DOHH2 (cell line): ENCODE measurements around the gene FILIP1.

Experiments used
- H3F3A ChIP-seq: fragments of 200-600 bp; sonication (generic), shearing (Covaris generic); 2 replicates; pipeline ENCODE4 v1.6.0; 2016; ENCODE audit warnings: antibody characterized with exemption, mild to moderate bottlenecking; ENCODE audit not compliant: control insufficient read depth, insufficient read depth
- H3K27ac ChIP-seq: fragments of 200-600 bp; sonication (generic); 2 replicates; pipeline ENCODE4 v1.5.1; 2014; ENCODE audit warnings: low read depth, mild to moderate bottlenecking, low read length, moderate library complexity
- H3K27me3 ChIP-seq: fragments of 200-600 bp; sonication (generic); 2 replicates; pipeline ENCODE4 v1.6.1; 2014; ENCODE audit warnings: mild to moderate bottlenecking, low read length, mixed read lengths; ENCODE audit not compliant: control insufficient read depth
- H3K36me3 ChIP-seq: fragments of 200-600 bp; sonication (generic); 2 replicates; pipeline ENCODE4 v1.6.1; 2014; ENCODE audit warnings: mild to moderate bottlenecking, low read length, moderate library complexity, mixed read lengths; ENCODE audit not compliant: control insufficient read depth
- H3K4me1 ChIP-seq: fragments of 200-600 bp; sonication (generic); 2 replicates; pipeline ENCODE4 v1.6.1; 2014; ENCODE audit warnings: mild to moderate bottlenecking, low read length, mixed read lengths; ENCODE audit not compliant: control insufficient read depth
- H3K4me2 ChIP-seq: fragments of 200-600 bp; sonication (generic); 2 replicates; pipeline ENCODE4 v1.6.0; 2014; ENCODE audit warnings: mild to moderate bottlenecking, low read length, moderate library complexity
- H3K4me3 ChIP-seq: fragments of 200-600 bp; sonication (generic); 2 replicates; pipeline ENCODE4 v1.5.1; 2014; ENCODE audit warnings: mild to moderate bottlenecking, low read length, mixed read lengths
- H3K79me2 ChIP-seq: fragments of 200-600 bp; sonication (generic); 2 replicates; pipeline ENCODE4 v1.6.1; 2014; ENCODE audit warnings: mild to moderate bottlenecking, low read length, mixed read lengths; ENCODE audit not compliant: control insufficient read depth
- H3K9me2 ChIP-seq: fragments of 200-600 bp; sonication (generic); replicated peaks from 2 replicates; pipeline ENCODE4 v1.6.1; 2014; ENCODE audit warnings: mild to moderate bottlenecking, low read length, mixed read lengths; ENCODE audit not compliant: control insufficient read depth
- H3K9me3 ChIP-seq: fragments of 200-600 bp; sonication (generic); 2 replicates; pipeline ENCODE4 v1.6.1; 2014; ENCODE audit warnings: antibody characterized with exemption, low read length, mixed read lengths; ENCODE audit not compliant: control insufficient read depth, insufficient read depth
- H4K20me1 ChIP-seq: fragments of 200-600 bp; sonication (generic); 2 replicates; pipeline ENCODE4 v1.6.0; 2014; ENCODE audit warnings: low read depth, mild to moderate bottlenecking, antibody characterized with exemption, low read length, moderate library complexity; ENCODE audit not compliant: control insufficient read depth, insufficient read depth
- EZH2phosphoT487 ChIP-seq: fragments of 200-600 bp; sonication (generic); IDR thresholded peaks from 2 replicates; pipeline ENCODE4 v1.6.1; 2017; ENCODE audit warnings: borderline replicate concordance, mild to moderate bottlenecking, antibody characterized with exemption, low read length, moderate library complexity, mixed read lengths
- TF ChIP-seq, protein P1 (sequence below): fragments of 200-600 bp; sonication (generic); IDR thresholded peaks from one replicate; pipeline ENCODE4 v1.5.1; 2014; ENCODE audit warnings: antibody characterized with exemption, mild to moderate bottlenecking, low read depth, low read length; ENCODE audit not compliant: poor library complexity, severe bottlenecking

The FILIP1 gene

GRCh38 chr6:75386050-75386770, 107.4 kb downstream of the FILIP1 start:
- TF ChIP-seq, protein P1, sequence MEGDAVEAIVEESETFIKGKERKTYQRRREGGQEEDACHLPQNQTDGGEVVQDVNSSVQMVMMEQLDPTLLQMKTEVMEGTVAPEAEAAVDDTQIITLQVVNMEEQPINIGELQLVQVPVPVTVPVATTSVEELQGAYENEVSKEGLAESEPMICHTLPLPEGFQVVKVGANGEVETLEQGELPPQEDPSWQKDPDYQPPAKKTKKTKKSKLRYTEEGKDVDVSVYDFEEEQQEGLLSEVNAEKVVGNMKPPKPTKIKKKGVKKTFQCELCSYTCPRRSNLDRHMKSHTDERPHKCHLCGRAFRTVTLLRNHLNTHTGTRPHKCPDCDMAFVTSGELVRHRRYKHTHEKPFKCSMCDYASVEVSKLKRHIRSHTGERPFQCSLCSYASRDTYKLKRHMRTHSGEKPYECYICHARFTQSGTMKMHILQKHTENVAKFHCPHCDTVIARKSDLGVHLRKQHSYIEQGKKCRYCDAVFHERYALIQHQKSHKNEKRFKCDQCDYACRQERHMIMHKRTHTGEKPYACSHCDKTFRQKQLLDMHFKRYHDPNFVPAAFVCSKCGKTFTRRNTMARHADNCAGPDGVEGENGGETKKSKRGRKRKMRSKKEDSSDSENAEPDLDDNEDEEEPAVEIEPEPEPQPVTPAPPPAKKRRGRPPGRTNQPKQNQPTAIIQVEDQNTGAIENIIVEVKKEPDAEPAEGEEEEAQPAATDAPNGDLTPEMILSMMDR: no peak
- TF ChIP-seq EZH2phosphoT487: no peak
- H3K9me2 ChIP-seq: no peaks in the 10 kb centered on the region
- no peak overlapping the region for H3K27ac ChIP-seq
- no peaks in the 10 kb centered on the region for H3K79me2 ChIP-seq
- no peaks in the 10 kb centered on the region for H3K9me3 ChIP-seq
- H3K27me3 ChIP-seq: peaks cover 10% of the 10 kb centered on the region; the same call in 1 of the 2 replicates
- H3K4me1 ChIP-seq: no peaks in the 10 kb centered on the region
- H4K20me1 ChIP-seq: no peaks in the 10 kb centered on the region
- no peaks in the 10 kb centered on the region for H3F3A ChIP-seq
- H3K4me3 ChIP-seq: no peak overlapping the region
- H3K4me2 ChIP-seq: no peak overlapping the region
- no peaks in the 10 kb centered on the region for H3K36me3 ChIP-seq

DNA sequence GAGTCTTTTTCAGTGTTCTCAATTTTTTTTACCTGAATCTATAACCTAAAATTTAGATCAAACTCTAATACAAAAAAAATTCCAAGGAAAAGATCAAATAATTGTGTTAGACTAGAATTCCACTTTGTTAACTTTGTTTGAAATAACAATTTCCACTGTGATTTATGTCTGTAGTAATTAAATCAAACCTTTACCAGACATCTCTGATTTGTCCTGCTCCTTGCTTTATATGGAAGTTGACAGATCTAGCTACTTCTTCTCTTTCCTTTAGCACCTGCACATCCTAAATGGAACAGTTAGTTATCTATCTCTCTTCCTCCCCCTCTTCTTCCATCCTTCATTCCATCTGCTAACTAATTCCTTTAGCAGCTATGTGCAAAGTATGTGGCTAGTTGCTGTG, 109.5 kb downstream of the FILIP1 start:
- H4K20me1 ChIP-seq: no peaks in the 10 kb centered on the region
- H3K27me3 ChIP-seq: peaks cover 10% of the 10 kb centered on the region; the same call in 1 of the 2 replicates
- H3K4me3 ChIP-seq: no peak overlapping the region
- no peaks in the 10 kb centered on the region for H3K4me1 ChIP-seq
- H3K9me2 ChIP-seq: no peaks in the 10 kb centered on the region
- TF ChIP-seq, protein P1: no peak
- TF ChIP-seq EZH2phosphoT487: no peak
- H3K27ac ChIP-seq: no peak overlapping the region
- H3F3A ChIP-seq: no peaks in the 10 kb centered on the region
- H3K36me3 ChIP-seq: no peaks in the 10 kb centered on the region
- H3K79me2 ChIP-seq: no peaks in the 10 kb centered on the region
- H3K4me2 ChIP-seq: no peak overlapping the region
- H3K9me3 ChIP-seq: no peaks in the 10 kb centered on the region

- peaks cover 10% of the 10 kb centered on the region; the same call in 1 of the 2 replicates for H3K27me3 ChIP-seq
- H3K4me2 ChIP-seq: no peak overlapping the region
- H3K4me1 ChIP-seq: no peaks in the 10 kb centered on the region
- H3K79me2 ChIP-seq: no peaks in the 10 kb centered on the region
- H3K36me3 ChIP-seq: no peaks in the 10 kb centered on the region
- no peak overlapping the region for H3K4me3 ChIP-seq
- H3F3A ChIP-seq: no peaks in the 10 kb centered on the region
- TF ChIP-seq, protein P1: no peak
- no peak for TF ChIP-seq EZH2phosphoT487
- H3K9me3 ChIP-seq: no peaks in the 10 kb centered on the region
- H3K27ac ChIP-seq: no peak overlapping the region
- H4K20me1 ChIP-seq: no peaks in the 10 kb centered on the region
- H3K9me2 ChIP-seq: no peaks in the 10 kb centered on the region
These were observed 111.0 kb downstream of the FILIP1 start for GRCh38 chr6:75382634-75382900.
